ENCODE measurements around the gene OXA1L. TPM values are rescaled to one million over a fixed set of nuclear protein-coding genes. Genes with fewer than 3 reads are reported as not detected.
"Not testable (repeated sequence)": the region's sequence is repeated elsewhere in the genome, so short reads cannot be mapped to it uniquely, and the experiment has no call there.

The OXA1L gene
- polyA plus RNA-seq, 1 donor from 2014 or later = 60.7 TPM

DNA sequence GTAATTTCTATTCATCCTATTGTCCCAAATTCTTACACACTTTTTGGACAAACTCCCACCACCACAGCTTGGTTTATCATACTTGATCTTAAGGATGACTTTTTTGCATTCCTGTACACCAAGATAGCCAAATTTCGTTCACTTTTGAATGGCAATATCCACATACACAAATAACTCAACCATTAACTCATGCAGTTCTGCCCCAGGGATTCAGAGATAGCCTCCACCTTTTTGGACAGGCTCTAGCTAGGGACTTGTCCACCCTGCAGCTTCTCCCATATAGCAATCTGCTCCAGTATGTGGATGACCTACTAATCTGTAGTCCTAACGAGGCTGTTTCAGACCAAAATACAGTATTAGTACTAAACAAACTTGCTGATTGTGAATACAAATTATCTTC is 32.7 kb upstream of the OXA1L start:
- H4K20me1 ChIP-seq (ENCODE audit: insufficient read depth) = no peaks in the 10 kb centered on the region
- no peaks in the 10 kb centered on the region for H3F3A ChIP-seq (ENCODE audit: insufficient read depth, low read length, poor library complexity, severe bottlenecking)
- no peak overlapping the region for H3K4me3 ChIP-seq (ENCODE audit: low read length)
- H3K27me3 ChIP-seq (ENCODE audit: insufficient read depth, low read depth, low read length) = no peaks in the 10 kb centered on the region
- H3K4me2 ChIP-seq (ENCODE audit: low read length) = no peak overlapping the region
- H3K9me3 ChIP-seq (ENCODE audit: low read length) = no peaks in the 10 kb centered on the region
- H3K9me2 ChIP-seq (ENCODE audit: insufficient read depth, low read length) = no peaks in the 10 kb centered on the region
- H3K9ac ChIP-seq (ENCODE audit: low read length) = no peak overlapping the region
- no peak overlapping the region for H2AFZ ChIP-seq (ENCODE audit: low read depth, low read length)
- TF ChIP-seq POLR2AphosphoS5 (IDR thresholded peaks at IDR 0.05) = no peak
- no peak for TF ChIP-seq EP300 (conservative IDR thresholded peaks at IDR 0.05; ENCODE audit: poor library complexity, severe bottlenecking)
- TF ChIP-seq SMC3 (conservative IDR thresholded peaks at IDR 0.05; ENCODE audit: poor library complexity) = no peak
- TF ChIP-seq MXI1 (conservative IDR thresholded peaks at IDR 0.05; ENCODE audit: poor library complexity, severe bottlenecking) = no peak
- TF ChIP-seq TAF1 (IDR thresholded peaks at IDR 0.05; ENCODE audit: low read depth) = no peak
- TF ChIP-seq, protein P1, sequence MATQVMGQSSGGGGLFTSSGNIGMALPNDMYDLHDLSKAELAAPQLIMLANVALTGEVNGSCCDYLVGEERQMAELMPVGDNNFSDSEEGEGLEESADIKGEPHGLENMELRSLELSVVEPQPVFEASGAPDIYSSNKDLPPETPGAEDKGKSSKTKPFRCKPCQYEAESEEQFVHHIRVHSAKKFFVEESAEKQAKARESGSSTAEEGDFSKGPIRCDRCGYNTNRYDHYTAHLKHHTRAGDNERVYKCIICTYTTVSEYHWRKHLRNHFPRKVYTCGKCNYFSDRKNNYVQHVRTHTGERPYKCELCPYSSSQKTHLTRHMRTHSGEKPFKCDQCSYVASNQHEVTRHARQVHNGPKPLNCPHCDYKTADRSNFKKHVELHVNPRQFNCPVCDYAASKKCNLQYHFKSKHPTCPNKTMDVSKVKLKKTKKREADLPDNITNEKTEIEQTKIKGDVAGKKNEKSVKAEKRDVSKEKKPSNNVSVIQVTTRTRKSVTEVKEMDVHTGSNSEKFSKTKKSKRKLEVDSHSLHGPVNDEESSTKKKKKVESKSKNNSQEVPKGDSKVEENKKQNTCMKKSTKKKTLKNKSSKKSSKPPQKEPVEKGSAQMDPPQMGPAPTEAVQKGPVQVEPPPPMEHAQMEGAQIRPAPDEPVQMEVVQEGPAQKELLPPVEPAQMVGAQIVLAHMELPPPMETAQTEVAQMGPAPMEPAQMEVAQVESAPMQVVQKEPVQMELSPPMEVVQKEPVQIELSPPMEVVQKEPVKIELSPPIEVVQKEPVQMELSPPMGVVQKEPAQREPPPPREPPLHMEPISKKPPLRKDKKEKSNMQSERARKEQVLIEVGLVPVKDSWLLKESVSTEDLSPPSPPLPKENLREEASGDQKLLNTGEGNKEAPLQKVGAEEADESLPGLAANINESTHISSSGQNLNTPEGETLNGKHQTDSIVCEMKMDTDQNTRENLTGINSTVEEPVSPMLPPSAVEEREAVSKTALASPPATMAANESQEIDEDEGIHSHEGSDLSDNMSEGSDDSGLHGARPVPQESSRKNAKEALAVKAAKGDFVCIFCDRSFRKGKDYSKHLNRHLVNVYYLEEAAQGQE (IDR thresholded peaks at IDR 0.05; ENCODE audit: borderline replicate concordance) = no peak
- TF ChIP-seq RAD21 (conservative IDR thresholded peaks at IDR 0.05) = no peak
- TF ChIP-seq, protein P2, sequence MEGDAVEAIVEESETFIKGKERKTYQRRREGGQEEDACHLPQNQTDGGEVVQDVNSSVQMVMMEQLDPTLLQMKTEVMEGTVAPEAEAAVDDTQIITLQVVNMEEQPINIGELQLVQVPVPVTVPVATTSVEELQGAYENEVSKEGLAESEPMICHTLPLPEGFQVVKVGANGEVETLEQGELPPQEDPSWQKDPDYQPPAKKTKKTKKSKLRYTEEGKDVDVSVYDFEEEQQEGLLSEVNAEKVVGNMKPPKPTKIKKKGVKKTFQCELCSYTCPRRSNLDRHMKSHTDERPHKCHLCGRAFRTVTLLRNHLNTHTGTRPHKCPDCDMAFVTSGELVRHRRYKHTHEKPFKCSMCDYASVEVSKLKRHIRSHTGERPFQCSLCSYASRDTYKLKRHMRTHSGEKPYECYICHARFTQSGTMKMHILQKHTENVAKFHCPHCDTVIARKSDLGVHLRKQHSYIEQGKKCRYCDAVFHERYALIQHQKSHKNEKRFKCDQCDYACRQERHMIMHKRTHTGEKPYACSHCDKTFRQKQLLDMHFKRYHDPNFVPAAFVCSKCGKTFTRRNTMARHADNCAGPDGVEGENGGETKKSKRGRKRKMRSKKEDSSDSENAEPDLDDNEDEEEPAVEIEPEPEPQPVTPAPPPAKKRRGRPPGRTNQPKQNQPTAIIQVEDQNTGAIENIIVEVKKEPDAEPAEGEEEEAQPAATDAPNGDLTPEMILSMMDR (IDR thresholded peaks at IDR 0.05; ENCODE audit: poor library complexity, severe bottlenecking) = no peak
- TF ChIP-seq EZH2 (IDR thresholded peaks at IDR 0.05; ENCODE audit: borderline replicate concordance, insufficient read depth, low read length, poor library complexity, severe bottlenecking) = no peak
- H3K79me2 ChIP-seq (replicated peaks; ENCODE audit: insufficient read depth, low read length) = no peaks in the 10 kb centered on the region
- no peaks in the 10 kb centered on the region for H3K36me3 ChIP-seq (ENCODE audit: insufficient read depth, low read length)
- no peak overlapping the region for H3K27ac ChIP-seq (ENCODE audit: low read length)

DNA sequence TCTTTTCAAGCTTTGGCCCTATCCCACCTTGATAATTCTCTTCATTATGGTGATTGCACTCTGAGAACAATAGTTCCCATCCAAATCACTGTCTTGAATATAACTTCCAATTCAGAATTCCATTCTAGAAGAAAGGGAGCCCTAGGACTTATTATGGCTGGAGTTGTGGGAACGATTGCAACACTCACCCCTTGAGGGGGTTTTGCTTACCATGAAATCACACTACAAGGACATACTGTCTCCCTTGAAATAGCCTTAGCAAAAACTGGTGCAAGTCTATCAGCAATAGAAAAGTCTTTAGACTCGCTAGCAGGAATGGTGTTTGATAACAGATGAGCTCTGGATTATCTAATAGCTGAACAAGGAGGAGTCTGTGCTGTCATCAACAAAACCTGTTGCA is 31.4 kb upstream of the OXA1L start:
- H3K9me2 ChIP-seq (ENCODE audit: insufficient read depth, low read length) = no peaks in the 10 kb centered on the region
- H2AFZ ChIP-seq (ENCODE audit: low read depth, low read length) = no peak overlapping the region
- H3K27ac ChIP-seq (ENCODE audit: low read length) = no peak overlapping the region
- no peak overlapping the region for H3K4me3 ChIP-seq (ENCODE audit: low read length)
- H3K36me3 ChIP-seq (ENCODE audit: insufficient read depth, low read length) = no peaks in the 10 kb centered on the region
- H3K79me2 ChIP-seq (replicated peaks; ENCODE audit: insufficient read depth, low read length) = no peaks in the 10 kb centered on the region
- H3K27me3 ChIP-seq (ENCODE audit: insufficient read depth, low read depth, low read length) = no peaks in the 10 kb centered on the region
- H3K9ac ChIP-seq (ENCODE audit: low read length) = no peak overlapping the region
- H3K9me3 ChIP-seq (ENCODE audit: low read length) = no peaks in the 10 kb centered on the region
- no peaks in the 10 kb centered on the region for H4K20me1 ChIP-seq (ENCODE audit: insufficient read depth)
- no peaks in the 10 kb centered on the region for H3F3A ChIP-seq (ENCODE audit: insufficient read depth, low read length, poor library complexity, severe bottlenecking)
- TF ChIP-seq TAF1 (IDR thresholded peaks at IDR 0.05; ENCODE audit: low read depth) = no peak
- TF ChIP-seq EZH2 (IDR thresholded peaks at IDR 0.05; ENCODE audit: borderline replicate concordance, insufficient read depth, low read length, poor library complexity, severe bottlenecking) = no peak
- no peak for TF ChIP-seq RAD21 (conservative IDR thresholded peaks at IDR 0.05)
- TF ChIP-seq, protein P2 (IDR thresholded peaks at IDR 0.05; ENCODE audit: poor library complexity, severe bottlenecking) = no peak
- TF ChIP-seq POLR2AphosphoS5 (IDR thresholded peaks at IDR 0.05) = no peak
- no peak overlapping the region for H3K4me2 ChIP-seq (ENCODE audit: low read length)

DNA sequence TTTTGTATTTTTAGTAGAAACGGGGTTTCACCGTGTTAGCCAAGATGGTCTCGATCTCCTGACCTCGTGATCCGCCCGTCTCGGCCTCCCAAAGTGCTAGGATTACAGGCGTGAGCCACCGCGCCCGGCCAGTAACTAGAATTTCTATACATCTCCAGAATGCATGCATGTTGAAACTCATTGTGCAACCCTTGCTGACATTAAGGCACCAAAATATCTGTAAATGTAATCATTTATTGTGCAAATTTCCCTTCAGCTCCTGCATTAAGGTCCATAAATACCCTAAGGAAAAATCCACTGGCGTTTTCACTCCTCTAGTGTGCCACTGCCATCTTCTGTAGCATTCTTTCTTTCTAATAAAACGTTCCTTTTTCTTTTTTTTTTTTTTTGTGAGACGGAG is 30.1 kb upstream of the OXA1L start:
- not testable (repeated sequence) for H3K36me3 ChIP-seq (ENCODE audit: insufficient read depth, low read length); H3K4me3 ChIP-seq (ENCODE audit: low read length); H3F3A ChIP-seq (ENCODE audit: insufficient read depth, low read length, poor library complexity, severe bottlenecking); H3K9ac ChIP-seq (ENCODE audit: low read length); H3K4me2 ChIP-seq (ENCODE audit: low read length); H3K27me3 ChIP-seq (ENCODE audit: insufficient read depth, low read depth, low read length); H3K9me3 ChIP-seq (ENCODE audit: low read length); H3K79me2 ChIP-seq (replicated peaks; ENCODE audit: insufficient read depth, low read length); H3K27ac ChIP-seq (ENCODE audit: low read length); H3K9me2 ChIP-seq (ENCODE audit: insufficient read depth, low read length); H2AFZ ChIP-seq (ENCODE audit: low read depth, low read length); H4K20me1 ChIP-seq (ENCODE audit: insufficient read depth)
